Spleen (tissue), 7 donors: Measurements from ENCODE around the gene CIAO2B.

Experiments
- POLR2A ChIP-seq, 3 donors: fragments of 450-650 bp; IDR thresholded peaks; one replicate each; pipeline ENCODE4 v1.5.1; 2017; ENCODE audit warnings: antibody characterized with exemption in 3 of 3, mild to moderate bottlenecking in 1 of 3
- TF ChIP-seq, protein P1 (sequence below), 11 experiments: fragments of 200-600 bp in 7 of 11; fragments of 450-650 bp in 4 of 11; sonication (generic) in 4 of 11; IDR thresholded peaks in 8 of 11; conservative IDR thresholded peaks in 3 of 11; 1 replicate in 7 of 11; 2 replicates in 4 of 11; pipeline versions ENCODE4 v1.4.0 to v1.8.0; 2016 to 2021; ENCODE audit warnings: antibody characterized with exemption in 11 of 11, inconsistent platforms in 4 of 11, mild to moderate bottlenecking in 1 of 11
- donor health status: DM: no; HTN: no; CAD: no; lungs with moderate emphysema.
- donor health status: DM: no; HTN: no; CAD: no.
- donor health status: DM: no; HTN: no; CAD: no.

DNA sequence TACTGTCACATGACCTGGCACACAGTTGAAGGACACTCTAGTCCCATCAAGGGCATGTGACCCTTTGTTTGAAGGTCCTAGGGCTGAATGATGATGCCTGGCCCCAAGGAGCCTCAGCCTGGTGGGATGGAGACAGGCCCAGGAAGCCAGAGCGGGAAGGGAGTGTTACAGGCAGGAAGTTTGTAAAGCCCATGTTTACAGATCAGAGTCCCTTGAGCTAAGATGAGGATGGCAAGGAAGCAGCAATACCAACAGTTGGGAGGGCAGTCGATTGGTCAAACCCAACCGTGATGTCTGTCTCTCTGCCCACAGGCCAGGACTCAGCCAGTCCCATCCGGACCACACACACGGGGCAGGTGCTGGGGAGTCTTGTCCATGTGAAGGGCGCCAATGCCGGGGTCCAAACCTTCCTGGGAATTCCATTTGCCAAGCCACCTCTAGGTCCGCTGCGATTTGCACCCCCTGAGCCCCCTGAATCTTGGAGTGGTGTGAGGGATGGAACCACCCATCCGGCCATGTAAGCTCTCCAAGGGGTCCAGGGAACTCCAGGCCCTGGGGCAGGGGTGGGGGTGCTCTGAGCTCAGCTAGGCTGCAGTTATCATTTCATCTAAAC lies 3.6 kb upstream of the CIAO2B start:
- TF ChIP-seq POLR2A (IDR thresholded peaks at IDR 0.05) = no peak
- TF ChIP-seq, protein P1, sequence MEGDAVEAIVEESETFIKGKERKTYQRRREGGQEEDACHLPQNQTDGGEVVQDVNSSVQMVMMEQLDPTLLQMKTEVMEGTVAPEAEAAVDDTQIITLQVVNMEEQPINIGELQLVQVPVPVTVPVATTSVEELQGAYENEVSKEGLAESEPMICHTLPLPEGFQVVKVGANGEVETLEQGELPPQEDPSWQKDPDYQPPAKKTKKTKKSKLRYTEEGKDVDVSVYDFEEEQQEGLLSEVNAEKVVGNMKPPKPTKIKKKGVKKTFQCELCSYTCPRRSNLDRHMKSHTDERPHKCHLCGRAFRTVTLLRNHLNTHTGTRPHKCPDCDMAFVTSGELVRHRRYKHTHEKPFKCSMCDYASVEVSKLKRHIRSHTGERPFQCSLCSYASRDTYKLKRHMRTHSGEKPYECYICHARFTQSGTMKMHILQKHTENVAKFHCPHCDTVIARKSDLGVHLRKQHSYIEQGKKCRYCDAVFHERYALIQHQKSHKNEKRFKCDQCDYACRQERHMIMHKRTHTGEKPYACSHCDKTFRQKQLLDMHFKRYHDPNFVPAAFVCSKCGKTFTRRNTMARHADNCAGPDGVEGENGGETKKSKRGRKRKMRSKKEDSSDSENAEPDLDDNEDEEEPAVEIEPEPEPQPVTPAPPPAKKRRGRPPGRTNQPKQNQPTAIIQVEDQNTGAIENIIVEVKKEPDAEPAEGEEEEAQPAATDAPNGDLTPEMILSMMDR (IDR thresholded peaks at IDR 0.05 in 8 of 11, conservative IDR thresholded peaks at IDR 0.05 in 3 of 11) = no peak
